ENCODE results near the gene RPS15A. TPM values are rescaled to one million over a fixed set of nuclear protein-coding genes. Genes with fewer than 3 reads are reported as not detected.

RPS15A gene
- polyA plus RNA-seq, 3 donors = 1,209 to 2,855 (median 1,397) TPM

GRCh38 chr16:18809165-18809564, 19.0 kb upstream of the RPS15A start:
- 97% methylated on average over 10 of the region's 13 CpGs for WGBS (ENCODE audit: insufficient coverage)
- Histone ChIP-seq H3K4me1 (ENCODE audit: control insufficient read depth in 1 of 2, insufficient read depth in 2 of 2, low read length in 2 of 2) (peaks cover 13 to 20% of the 10 kb centered on the region in 2 donors), H3K27me3 (ENCODE audit: control insufficient read depth in 2 of 2, insufficient read depth in 2 of 2, low read length in 2 of 2) (no peaks in the 10 kb centered on the region), H3K9me3 (replicated peaks in 1 of 2; ENCODE audit: control insufficient read depth in 1 of 2, insufficient read depth in 1 of 2, low read length in 2 of 2) (no peaks in the 10 kb centered on the region), H3K36me3 (replicated peaks in 1 of 2; ENCODE audit: control insufficient read depth in 1 of 2, insufficient read depth in 2 of 2, low read length in 2 of 2) (peaks cover 57 to 69% of the 10 kb centered on the region in 2 donors), H4K20me1 (ENCODE audit: insufficient read depth, low read length) (no peaks in the 10 kb centered on the region), H3K4me3 (replicated peaks in 1 of 3; ENCODE audit: low read depth in 2 of 3, low read length in 3 of 3) (no peak overlapping the region), H3K9ac (ENCODE audit: insufficient read depth, low read length, poor library complexity, severe bottlenecking) (no peak overlapping the region), H3K27ac (ENCODE audit: low read depth in 1 of 2, low read length in 2 of 2) (no peak overlapping the region), H3K4me2 (replicated peaks; ENCODE audit: extremely low read depth, low read length, poor library complexity, severe bottlenecking) (no peak overlapping the region), H2AFZ (ENCODE audit: insufficient read depth, low read depth, low read length, poor library complexity, severe bottlenecking) (no peak overlapping the region), H3K79me2 (ENCODE audit: insufficient read depth, low read length) (peaks cover 32% of the 10 kb centered on the region)
- Mint-ChIP-seq H3K27me3 (ENCODE audit: low read depth in 3 of 3) (peaks cover 0 to 1% (median 0%) of the 10 kb centered on the region in 3 donors), H3K9me3 (peaks cover 0 to 1% (median 0%) of the 10 kb centered on the region in 7 donors), H3K36me3 (peaks cover 55 to 68% of the 10 kb centered on the region in 2 donors), H3K4me1 (peaks cover 26% of the 10 kb centered on the region), H3K27ac (peak overlapping the region in 3 of 7 donors; percentile 33 to 61 (median 49)), H3K4me3 (no peak overlapping the region)
- intact Hi-C loops (cut with micrococcal nuclease) = loop anchor here in 1 of 2 donors (10.0 kb wide), 2 partner anchors 66 to 746 kb away; partner anchors contain the start of gene VPS35L
- DNase-seq = no peak
- TF ChIP-seq CTCF (IDR thresholded peaks at IDR 0.05) = no peak

DNA sequence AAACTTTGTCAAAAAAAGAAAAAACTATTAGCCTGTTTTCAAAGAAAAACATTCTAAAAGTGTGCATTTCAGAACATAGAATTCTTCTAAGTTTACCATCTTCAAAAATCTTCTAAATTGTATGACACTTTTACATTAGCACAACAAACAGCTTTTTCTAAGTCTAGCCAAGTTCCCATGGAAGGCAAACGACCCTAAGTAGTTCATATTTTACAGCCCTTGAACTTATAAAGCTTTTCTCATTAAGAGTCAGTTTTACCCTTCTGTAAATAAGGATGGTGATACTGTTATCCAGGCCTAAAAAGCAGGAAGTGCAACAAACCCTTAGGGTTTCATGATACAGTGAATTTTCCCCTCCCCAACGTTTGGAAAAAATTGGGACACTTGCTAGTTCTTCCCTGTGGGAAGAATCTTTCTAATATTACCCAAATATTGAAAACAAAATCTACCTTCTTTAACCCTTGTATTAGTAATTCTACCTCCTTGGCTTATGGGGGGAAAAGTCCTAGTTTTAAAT, 15.2 kb upstream of the RPS15A start:
- H3K4me3 ChIP-seq (replicated peaks in 1 of 3; ENCODE audit: low read depth in 2 of 3, low read length in 3 of 3) = no peak overlapping the region
- no peak overlapping the region for H2AFZ ChIP-seq (ENCODE audit: insufficient read depth, low read depth, low read length, poor library complexity, severe bottlenecking)
- peak overlapping the region in 1 of 2 donors; percentile 77 for H3K27ac ChIP-seq (ENCODE audit: low read depth in 1 of 2, low read length in 2 of 2)
- no peaks in the 10 kb centered on the region for H3K9me3 ChIP-seq (replicated peaks in 1 of 2; ENCODE audit: control insufficient read depth in 1 of 2, insufficient read depth in 1 of 2, low read length in 2 of 2)
- peaks cover 31 to 39% of the 10 kb centered on the region in 2 donors for H3K36me3 Mint-ChIP-seq
- no peak overlapping the region for H3K4me2 ChIP-seq (replicated peaks; ENCODE audit: extremely low read depth, low read length, poor library complexity, severe bottlenecking)
- peak overlapping the region in 4 of 7 donors; percentile 40 to 90 (median 81) for H3K27ac Mint-ChIP-seq
- no CpG with 5 or more reads among the region's 2 CpGs for WGBS (ENCODE audit: insufficient coverage)
- intact Hi-C loops (cut with micrococcal nuclease) = loop anchor here in 1 of 2 donors (10.0 kb wide), 2 partner anchors 69 to 749 kb away; partner anchors contain the start of gene VPS35L
- peaks cover 52% of the 10 kb centered on the region for H3K79me2 ChIP-seq (ENCODE audit: insufficient read depth, low read length)
- no peak overlapping the region for H3K9ac ChIP-seq (ENCODE audit: insufficient read depth, low read length, poor library complexity, severe bottlenecking)
- peaks cover 0 to 1% (median 0%) of the 10 kb centered on the region in 3 donors for H3K27me3 Mint-ChIP-seq (ENCODE audit: low read depth in 3 of 3)
- no peaks in the 10 kb centered on the region for H3K27me3 ChIP-seq (ENCODE audit: control insufficient read depth in 2 of 2, insufficient read depth in 2 of 2, low read length in 2 of 2)
- H3K36me3 ChIP-seq (replicated peaks in 1 of 2; ENCODE audit: control insufficient read depth in 1 of 2, insufficient read depth in 2 of 2, low read length in 2 of 2) = peaks cover 27 to 40% of the 10 kb centered on the region in 2 donors
- peaks cover 0 to 2% (median 0%) of the 10 kb centered on the region in 7 donors for H3K9me3 Mint-ChIP-seq
- no peak for TF ChIP-seq CTCF (IDR thresholded peaks at IDR 0.05)
- H3K4me1 ChIP-seq (ENCODE audit: control insufficient read depth in 1 of 2, insufficient read depth in 2 of 2, low read length in 2 of 2) = peaks cover 41 to 52% of the 10 kb centered on the region in 2 donors
- no peak for DNase-seq
- H4K20me1 ChIP-seq (ENCODE audit: insufficient read depth, low read length) = peaks cover 8% of the 10 kb centered on the region
- no peak overlapping the region for H3K4me3 Mint-ChIP-seq
- peaks cover 49% of the 10 kb centered on the region for H3K4me1 Mint-ChIP-seq
